ENCODE measurements around the gene ANAPC5.
A peak's percentile ranks its signal among the peaks of the same experiment; 100 is the strongest.

The ANAPC5 gene

DNA sequence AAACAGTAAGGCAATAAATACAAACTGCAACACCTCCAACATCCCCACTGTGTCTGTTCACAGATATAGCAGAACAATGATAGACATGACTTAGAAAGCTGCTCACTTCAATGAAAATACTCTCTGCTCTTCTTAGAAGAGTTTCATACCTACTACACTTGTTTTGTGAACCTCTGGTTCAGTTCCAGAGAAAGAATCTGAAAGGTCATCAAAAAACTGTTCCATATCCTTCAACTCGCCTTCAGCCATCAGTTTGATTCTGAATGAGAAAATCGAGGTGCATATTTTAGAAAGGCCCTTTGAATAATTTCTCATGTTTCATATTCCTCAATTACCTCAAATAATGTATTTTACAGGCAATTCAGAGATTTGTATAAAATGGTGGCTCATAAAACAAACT lies 5.5 kb downstream of the ANAPC5 start:
- Histone ChIP-seq H3K9me3 (ENCODE audit: control extremely low read depth in 1 of 5, control insufficient read depth in 4 of 5, insufficient read depth in 2 of 5, low read depth in 1 of 5, low read length in 4 of 5) (no peaks in the 10 kb centered on the region), H3K27ac (ENCODE audit: insufficient read depth in 1 of 2, low read depth in 1 of 2, low read length in 2 of 2, poor library complexity in 1 of 2, severe bottlenecking in 2 of 2) (no peak overlapping the region), H3K27me3 (replicated peaks in 2 of 5; ENCODE audit: control insufficient read depth in 4 of 5, insufficient read depth in 5 of 5, low read length in 4 of 5) (no peaks in the 10 kb centered on the region), H3K4me3 (ENCODE audit: control insufficient read depth in 1 of 7, extremely low read depth in 1 of 7, insufficient read depth in 4 of 7, low read depth in 2 of 7, low read length in 6 of 7) (no peak overlapping the region), H3K36me3 (ENCODE audit: control insufficient read depth in 4 of 4, insufficient read depth in 4 of 4, low read length in 3 of 4) (peaks cover 21 to 53% (median 35%) of the 10 kb centered on the region in 4 experiments), H3K4me1 (ENCODE audit: control extremely low read depth in 1 of 4, control insufficient read depth in 4 of 4, insufficient read depth in 4 of 4, low read length in 3 of 4) (peaks cover 2 to 10% (median 6%) of the 10 kb centered on the region in 4 experiments)
- WGBS (ENCODE audit: insufficient coverage): 100% methylated on average over 1 of the region's 2 CpGs
- no peak for DNase-seq
- CTCF ChIA-PET: interaction anchor here (1.1 to 4.0 kb wide), 2 partner anchors 11 to 96 kb away, joined by 3 to 29 read pairs; no protein-coding TSS in a partner anchor
- POLR2A ChIA-PET: no interaction called here

DNA sequence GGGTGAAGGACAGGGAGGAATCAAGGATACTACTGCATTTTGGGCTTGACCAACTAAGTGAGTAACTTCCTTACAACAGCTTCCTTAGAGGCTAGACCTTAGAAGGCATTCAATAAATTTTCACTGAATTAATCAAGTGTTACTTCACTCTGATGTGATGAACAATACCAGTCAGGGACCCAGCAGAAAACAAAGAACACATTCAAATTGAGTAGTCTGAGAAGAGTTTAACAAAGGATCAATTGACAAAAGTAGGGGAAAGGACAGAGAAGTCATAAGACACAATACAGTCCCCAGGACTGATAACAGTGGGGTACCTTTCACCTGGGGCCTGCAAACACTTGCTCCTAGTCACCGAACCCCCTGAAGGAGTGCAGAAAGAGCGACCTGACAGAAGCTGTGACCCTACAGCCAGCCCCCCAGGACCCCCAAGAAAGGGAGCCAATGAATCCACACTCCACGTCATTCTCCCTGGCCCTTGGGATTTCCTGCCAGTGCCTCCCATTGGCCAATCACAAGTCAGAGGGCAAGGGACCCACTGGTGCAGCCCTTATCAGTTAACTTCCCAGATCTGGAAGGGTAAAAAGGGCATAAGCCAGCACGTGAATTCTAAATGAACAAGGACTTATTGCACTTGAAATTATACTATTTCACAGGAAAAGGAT lies 6.9 kb downstream of the ANAPC5 start:
- no peak overlapping the region for H3K27ac ChIP-seq (ENCODE audit: insufficient read depth in 1 of 2, low read depth in 1 of 2, low read length in 2 of 2, poor library complexity in 1 of 2, severe bottlenecking in 2 of 2)
- peaks cover 28 to 68% (median 43%) of the 10 kb centered on the region in 4 experiments for H3K36me3 ChIP-seq (ENCODE audit: control insufficient read depth in 4 of 4, insufficient read depth in 4 of 4, low read length in 3 of 4)
- ChIA-PET POLR2A (no interaction called here), CTCF (interaction anchor here (1.0 to 1.4 kb wide), 2 partner anchors 10 to 20 kb away, joined by 3 to 4 read pairs; no protein-coding TSS in a partner anchor)
- H3K9me3 ChIP-seq (ENCODE audit: control extremely low read depth in 1 of 5, control insufficient read depth in 4 of 5, insufficient read depth in 2 of 5, low read depth in 1 of 5, low read length in 4 of 5): no peaks in the 10 kb centered on the region
- DNase-seq: no peak
- WGBS (ENCODE audit: insufficient coverage): 90% methylated on average over 3 of the region's 4 CpGs
- H3K4me1 ChIP-seq (ENCODE audit: control extremely low read depth in 1 of 4, control insufficient read depth in 4 of 4, insufficient read depth in 4 of 4, low read length in 3 of 4): peaks cover 0 to 2% (median under 1%) of the 10 kb centered on the region in 4 experiments
- H3K27me3 ChIP-seq (replicated peaks in 2 of 5; ENCODE audit: control insufficient read depth in 4 of 5, insufficient read depth in 5 of 5, low read length in 4 of 5): no peaks in the 10 kb centered on the region
- no peak overlapping the region for H3K4me3 ChIP-seq (ENCODE audit: control insufficient read depth in 1 of 7, extremely low read depth in 1 of 7, insufficient read depth in 4 of 7, low read depth in 2 of 7, low read length in 6 of 7)

DNA sequence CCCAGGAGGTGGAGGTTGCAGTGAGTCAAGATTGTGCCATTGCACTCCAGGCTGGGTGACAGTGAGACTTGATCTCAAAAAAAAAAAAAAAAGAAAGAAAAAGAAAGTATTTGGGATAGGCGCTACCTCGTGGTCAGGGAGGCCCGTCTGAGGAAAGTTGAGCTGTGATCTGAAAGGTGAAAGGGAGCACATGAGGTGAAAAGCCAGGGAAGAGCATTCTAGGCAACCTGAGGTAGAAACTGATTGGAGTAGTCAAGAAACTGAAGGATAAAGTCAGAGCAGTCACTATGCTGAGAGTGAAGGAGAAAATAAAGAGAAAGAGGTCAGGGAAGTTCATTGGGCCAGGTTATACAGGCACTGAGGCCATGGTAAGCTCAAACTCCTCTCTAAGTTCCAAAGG lies 7.7 kb downstream of the ANAPC5 start:
- ChIA-PET CTCF (interaction anchor here (1.0 to 1.8 kb wide), 3 partner anchors 10 to 21 kb away, joined by 3 to 13 read pairs (median 4); no protein-coding TSS in a partner anchor), POLR2A (no interaction called here)
- peaks cover 0 to 2% (median under 1%) of the 10 kb centered on the region in 4 experiments for H3K4me1 ChIP-seq (ENCODE audit: control extremely low read depth in 1 of 4, control insufficient read depth in 4 of 4, insufficient read depth in 4 of 4, low read length in 3 of 4)
- 86% methylated on average over 3 of the region's 3 CpGs for WGBS (ENCODE audit: insufficient coverage)
- H3K9me3 ChIP-seq (ENCODE audit: control extremely low read depth in 1 of 5, control insufficient read depth in 4 of 5, insufficient read depth in 2 of 5, low read depth in 1 of 5, low read length in 4 of 5): no peaks in the 10 kb centered on the region
- DNase-seq: no peak
- H3K36me3 ChIP-seq (ENCODE audit: control insufficient read depth in 4 of 4, insufficient read depth in 4 of 4, low read length in 3 of 4): peaks cover 29 to 75% (median 43%) of the 10 kb centered on the region in 4 experiments
- no peaks in the 10 kb centered on the region for H3K27me3 ChIP-seq (replicated peaks in 2 of 5; ENCODE audit: control insufficient read depth in 4 of 5, insufficient read depth in 5 of 5, low read length in 4 of 5)
- no peak overlapping the region for H3K4me3 ChIP-seq (ENCODE audit: control insufficient read depth in 1 of 7, extremely low read depth in 1 of 7, insufficient read depth in 4 of 7, low read depth in 2 of 7, low read length in 6 of 7)
- no peak overlapping the region for H3K27ac ChIP-seq (ENCODE audit: insufficient read depth in 1 of 2, low read depth in 1 of 2, low read length in 2 of 2, poor library complexity in 1 of 2, severe bottlenecking in 2 of 2)

GRCh38 chr12:121337416-121337815 lies 14.8 kb downstream of the ANAPC5 start:
- Histone ChIP-seq H3K36me3 (ENCODE audit: control insufficient read depth in 4 of 4, insufficient read depth in 4 of 4, low read length in 3 of 4) (peaks cover 23 to 69% (median 48%) of the 10 kb centered on the region in 4 experiments), H3K27ac (ENCODE audit: insufficient read depth in 1 of 2, low read depth in 1 of 2, low read length in 2 of 2, poor library complexity in 1 of 2, severe bottlenecking in 2 of 2) (no peak overlapping the region), H3K27me3 (replicated peaks in 2 of 5; ENCODE audit: control insufficient read depth in 4 of 5, insufficient read depth in 5 of 5, low read length in 4 of 5) (no peaks in the 10 kb centered on the region), H3K4me3 (ENCODE audit: control insufficient read depth in 1 of 7, extremely low read depth in 1 of 7, insufficient read depth in 4 of 7, low read depth in 2 of 7, low read length in 6 of 7) (no peak overlapping the region), H3K4me1 (ENCODE audit: control extremely low read depth in 1 of 4, control insufficient read depth in 4 of 4, insufficient read depth in 4 of 4, low read length in 3 of 4) (peaks cover 0 to 3% (median 0%) of the 10 kb centered on the region in 4 experiments), H3K9me3 (ENCODE audit: control extremely low read depth in 1 of 5, control insufficient read depth in 4 of 5, insufficient read depth in 2 of 5, low read depth in 1 of 5, low read length in 4 of 5) (no peaks in the 10 kb centered on the region)
- ChIA-PET POLR2A (no interaction called here), CTCF (interaction anchor here (1.0 to 11.5 kb wide), 7 partner anchors 9 to 106 kb away, joined by 3 to 123 read pairs (median 4); partner anchors contain the start of gene ANAPC5)
- DNase-seq: no peak
- WGBS (ENCODE audit: insufficient coverage): 100% methylated on average over 4 of the region's 4 CpGs

DNA sequence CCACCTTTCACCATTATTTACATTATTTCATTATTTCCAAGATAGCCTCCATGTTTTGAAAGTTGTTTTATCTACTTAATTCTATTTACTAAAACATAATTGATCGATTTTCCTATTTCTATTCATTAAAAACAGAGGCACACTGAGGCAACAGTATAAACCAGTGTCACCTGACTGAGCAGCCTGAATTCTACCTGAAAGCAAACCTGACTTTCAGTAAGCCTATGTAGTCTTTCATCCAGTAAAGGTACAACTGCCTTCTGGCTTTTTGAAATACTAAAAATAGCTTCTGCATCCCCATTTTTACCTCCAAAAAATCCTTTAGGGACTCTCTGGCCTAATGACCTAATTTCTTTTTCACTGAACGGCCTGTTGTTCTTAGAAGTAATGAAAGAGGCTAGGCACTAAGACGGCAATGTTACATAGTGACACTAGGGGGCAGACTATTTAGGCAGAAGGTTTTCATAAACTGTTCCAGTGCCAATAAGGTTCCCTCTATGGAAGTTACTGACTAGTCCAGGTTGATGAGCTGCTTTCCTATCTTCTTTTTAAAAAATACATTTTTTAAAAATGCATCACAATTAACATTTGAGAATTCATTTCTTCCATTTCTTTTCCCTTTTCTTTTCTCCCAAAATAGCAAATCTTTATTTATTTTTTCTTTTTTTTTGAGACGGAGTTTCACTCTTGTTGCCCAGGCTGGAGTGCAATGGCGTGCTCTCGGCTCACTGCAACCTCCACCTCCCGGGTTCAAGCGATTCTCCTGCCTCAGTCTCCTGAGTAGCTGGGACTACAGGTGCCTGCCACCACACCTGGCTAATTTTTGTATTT lies 17.5 kb downstream of the ANAPC5 start:
- CTCF ChIA-PET: interaction anchor here (0.8 to 11.5 kb wide), 24 partner anchors 9 to 144 kb away, joined by 3 to 123 read pairs (median 4); partner anchors contain the start of gene ANAPC5
- 59% methylated on average over 5 of the region's 8 CpGs for WGBS (ENCODE audit: insufficient coverage)
- H3K27ac ChIP-seq (ENCODE audit: insufficient read depth in 1 of 2, low read depth in 1 of 2, low read length in 2 of 2, poor library complexity in 1 of 2, severe bottlenecking in 2 of 2): peak overlapping the region in 1 of 2 experiments; percentile 55
- H3K4me1 ChIP-seq (ENCODE audit: control extremely low read depth in 1 of 4, control insufficient read depth in 4 of 4, insufficient read depth in 4 of 4, low read length in 3 of 4): peaks cover 0 to 3% (median 0%) of the 10 kb centered on the region in 4 experiments
- POLR2A ChIA-PET: interaction anchor here (1.2 kb wide), 1 partner anchor 108 kb away, joined by 3 read pairs; no protein-coding TSS in a partner anchor
- H3K27me3 ChIP-seq (replicated peaks in 2 of 5; ENCODE audit: control insufficient read depth in 4 of 5, insufficient read depth in 5 of 5, low read length in 4 of 5): no peaks in the 10 kb centered on the region
- no peaks in the 10 kb centered on the region for H3K9me3 ChIP-seq (ENCODE audit: control extremely low read depth in 1 of 5, control insufficient read depth in 4 of 5, insufficient read depth in 2 of 5, low read depth in 1 of 5, low read length in 4 of 5)
- peaks cover 34 to 73% (median 60%) of the 10 kb centered on the region in 4 experiments for H3K36me3 ChIP-seq (ENCODE audit: control insufficient read depth in 4 of 4, insufficient read depth in 4 of 4, low read length in 3 of 4)
- peak; percentile 74 to 86 (median 85) for DNase-seq
- H3K4me3 ChIP-seq (ENCODE audit: control insufficient read depth in 1 of 7, extremely low read depth in 1 of 7, insufficient read depth in 4 of 7, low read depth in 2 of 7, low read length in 6 of 7): no peak overlapping the region

GRCh38 chr12:121333747-121334146 lies 18.5 kb downstream of the ANAPC5 start:
- CTCF ChIA-PET: interaction anchor here (1.0 to 11.5 kb wide), 10 partner anchors 8 to 110 kb away, joined by 3 to 123 read pairs (median 10); no protein-coding TSS in a partner anchor
- peak overlapping the region in 1 of 2 experiments; percentile 1 for H3K27ac ChIP-seq (ENCODE audit: insufficient read depth in 1 of 2, low read depth in 1 of 2, low read length in 2 of 2, poor library complexity in 1 of 2, severe bottlenecking in 2 of 2)
- POLR2A ChIA-PET: no interaction called here
- H3K27me3 ChIP-seq (replicated peaks in 2 of 5; ENCODE audit: control insufficient read depth in 4 of 5, insufficient read depth in 5 of 5, low read length in 4 of 5): no peaks in the 10 kb centered on the region
- DNase-seq: no peak
- no peak overlapping the region for H3K4me3 ChIP-seq (ENCODE audit: control insufficient read depth in 1 of 7, extremely low read depth in 1 of 7, insufficient read depth in 4 of 7, low read depth in 2 of 7, low read length in 6 of 7)
- H3K4me1 ChIP-seq (ENCODE audit: control extremely low read depth in 1 of 4, control insufficient read depth in 4 of 4, insufficient read depth in 4 of 4, low read length in 3 of 4): peaks cover 0 to 3% (median 0%) of the 10 kb centered on the region in 4 experiments
- WGBS (ENCODE audit: insufficient coverage): 100% methylated on average over 1 of the region's 1 CpG
- H3K36me3 ChIP-seq (ENCODE audit: control insufficient read depth in 4 of 4, insufficient read depth in 4 of 4, low read length in 3 of 4): peaks cover 31 to 74% (median 57%) of the 10 kb centered on the region in 4 experiments
- no peaks in the 10 kb centered on the region for H3K9me3 ChIP-seq (ENCODE audit: control extremely low read depth in 1 of 5, control insufficient read depth in 4 of 5, insufficient read depth in 2 of 5, low read depth in 1 of 5, low read length in 4 of 5)
